GM21528 (cell line): ENCODE measurements around the gene DENND6B.
"Not testable (repeated sequence)": the region's sequence is repeated elsewhere in the genome, so short reads cannot be mapped to it uniquely, and the experiment has no call there.

Source experiments
- ATAC-seq: cut with Tn5 transposase; IDR thresholded peaks from one replicate; pipeline ENCODE4 v1.9.1; 2021; ENCODE audit warnings: mild to moderate bottlenecking, moderate library complexity; ENCODE audit not compliant: unreplicated experiment, low FRiP score

DENND6B gene

GRCh38 chr22:50339945-50340879 lies 13.4 kb upstream of the DENND6B start:
- ATAC-seq: no peak

DNA sequence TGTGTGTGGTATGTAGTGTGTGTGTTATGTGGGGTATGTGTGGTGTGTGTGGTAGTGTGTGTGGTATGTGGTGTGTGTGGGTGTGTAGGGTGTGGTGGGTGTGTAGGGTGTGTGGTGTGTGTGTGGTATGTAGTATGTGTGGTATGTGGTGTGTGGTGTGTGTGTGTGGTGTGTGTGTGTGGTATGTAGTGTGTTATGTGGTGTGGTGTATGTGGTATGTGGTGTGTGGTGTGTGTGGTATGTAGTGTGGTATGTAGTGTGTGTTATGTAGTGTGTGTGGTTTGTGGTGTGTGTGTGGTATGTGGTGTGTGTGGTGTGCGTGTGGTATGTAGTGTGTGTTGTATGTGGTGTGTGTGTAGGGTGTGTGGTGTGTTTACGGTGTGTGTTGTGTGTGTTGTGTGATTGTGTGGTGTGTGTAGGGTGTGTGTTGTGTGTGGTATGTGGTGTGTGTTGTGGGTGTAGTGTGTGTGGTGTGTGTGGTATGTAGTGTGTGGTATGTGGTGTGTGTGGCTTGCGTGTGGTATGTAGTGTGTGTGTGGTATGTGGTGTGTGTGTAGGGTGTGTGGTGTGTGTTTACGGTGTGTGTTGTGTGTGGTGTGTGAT lies 12.1 kb upstream of the DENND6B start:
- no peak for ATAC-seq

DNA sequence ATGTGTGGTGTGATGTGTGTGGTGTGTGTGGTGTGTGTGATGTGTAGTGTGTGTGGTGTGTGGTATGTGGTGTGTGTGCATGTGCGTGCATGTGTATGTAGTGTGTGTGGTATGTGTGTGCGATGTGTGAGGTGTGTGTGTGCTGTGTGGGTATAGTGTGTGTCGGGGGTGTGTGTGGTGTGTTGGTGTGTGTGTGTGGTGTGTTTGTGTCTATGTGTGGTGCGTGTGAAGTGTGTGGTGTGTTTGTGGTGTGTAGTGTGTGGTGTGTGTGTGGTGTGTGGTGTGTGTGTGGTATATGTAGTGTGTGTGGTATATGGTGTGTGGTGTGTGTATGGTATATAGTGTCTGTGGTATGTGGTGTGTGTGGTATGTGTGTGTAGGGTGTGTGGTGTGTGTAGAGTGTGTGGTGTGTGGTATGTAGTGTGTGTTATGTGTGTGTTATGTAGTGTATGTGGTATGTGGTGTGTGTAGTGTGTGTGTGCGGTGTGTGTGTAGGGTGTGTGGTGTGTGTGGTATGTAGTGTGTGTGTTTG lies 11.3 kb upstream of the DENND6B start:
- no peak for ATAC-seq

DNA sequence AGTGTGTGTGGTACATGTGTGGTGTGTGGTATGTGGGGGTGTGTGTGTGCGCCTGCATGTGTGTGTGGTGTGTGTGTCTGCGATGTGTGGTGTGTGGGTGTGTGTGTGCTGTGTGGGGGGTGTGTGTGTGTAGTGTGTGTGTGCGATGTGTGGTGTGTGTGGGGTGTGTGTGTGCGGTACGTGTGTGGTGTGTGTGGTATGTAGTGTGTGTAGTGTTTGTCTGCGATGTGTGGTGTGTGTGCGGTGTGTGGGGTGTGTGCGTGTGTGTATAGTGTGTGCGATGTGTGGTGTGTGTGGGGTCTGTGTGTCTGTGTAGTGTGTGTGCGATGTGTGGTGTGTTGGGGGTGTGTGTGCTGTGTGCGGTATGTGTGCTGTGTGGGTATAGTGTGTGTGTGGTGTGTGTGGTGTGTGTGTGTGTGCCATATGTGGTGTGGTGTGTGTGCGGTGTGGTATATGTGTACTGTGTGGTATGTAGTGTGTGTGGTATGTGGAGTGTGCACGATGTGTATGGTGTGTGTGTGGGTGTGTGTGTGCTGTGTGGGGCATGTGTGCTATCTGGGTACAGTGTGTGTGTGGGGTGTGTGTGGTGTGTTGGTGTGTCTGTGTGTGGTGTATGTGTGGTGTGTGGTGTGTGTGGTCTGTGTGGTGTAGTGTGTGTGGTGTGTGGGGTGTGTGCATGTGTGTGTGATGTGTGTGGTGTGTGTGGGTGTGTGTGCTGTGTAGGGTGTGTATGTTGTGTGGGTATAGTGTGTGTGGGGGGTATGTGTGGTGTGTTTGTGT lies 10.6 kb upstream of the DENND6B start:
- ATAC-seq: no peak

DNA sequence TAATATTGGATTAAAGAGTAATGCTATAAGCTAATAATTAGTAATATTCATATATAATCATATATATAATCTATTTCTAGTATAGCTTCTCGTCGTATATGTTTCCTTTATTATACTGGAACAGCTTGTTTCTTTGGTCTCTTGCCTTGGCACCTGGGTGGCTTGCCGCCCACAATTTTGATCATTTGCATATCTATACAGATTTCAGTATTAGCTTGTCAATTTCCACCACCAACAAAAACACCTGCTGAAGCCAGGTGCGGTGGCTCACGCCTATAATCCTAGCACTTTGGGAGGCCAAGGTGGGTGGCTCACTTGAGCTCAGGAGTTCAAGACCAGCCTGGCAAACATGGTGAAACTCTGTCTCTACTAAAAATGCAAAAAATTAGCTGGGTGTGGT lies 7.6 kb upstream of the DENND6B start:
- not testable (repeated sequence) for ATAC-seq

GRCh38 chr22:50329236-50329635 lies 2.4 kb upstream of the DENND6B start:
- ATAC-seq: no peak

- no peak for ATAC-seq
Measured at GRCh38 chr22:50327711-50328019, 853 bp upstream of the DENND6B start.

DNA sequence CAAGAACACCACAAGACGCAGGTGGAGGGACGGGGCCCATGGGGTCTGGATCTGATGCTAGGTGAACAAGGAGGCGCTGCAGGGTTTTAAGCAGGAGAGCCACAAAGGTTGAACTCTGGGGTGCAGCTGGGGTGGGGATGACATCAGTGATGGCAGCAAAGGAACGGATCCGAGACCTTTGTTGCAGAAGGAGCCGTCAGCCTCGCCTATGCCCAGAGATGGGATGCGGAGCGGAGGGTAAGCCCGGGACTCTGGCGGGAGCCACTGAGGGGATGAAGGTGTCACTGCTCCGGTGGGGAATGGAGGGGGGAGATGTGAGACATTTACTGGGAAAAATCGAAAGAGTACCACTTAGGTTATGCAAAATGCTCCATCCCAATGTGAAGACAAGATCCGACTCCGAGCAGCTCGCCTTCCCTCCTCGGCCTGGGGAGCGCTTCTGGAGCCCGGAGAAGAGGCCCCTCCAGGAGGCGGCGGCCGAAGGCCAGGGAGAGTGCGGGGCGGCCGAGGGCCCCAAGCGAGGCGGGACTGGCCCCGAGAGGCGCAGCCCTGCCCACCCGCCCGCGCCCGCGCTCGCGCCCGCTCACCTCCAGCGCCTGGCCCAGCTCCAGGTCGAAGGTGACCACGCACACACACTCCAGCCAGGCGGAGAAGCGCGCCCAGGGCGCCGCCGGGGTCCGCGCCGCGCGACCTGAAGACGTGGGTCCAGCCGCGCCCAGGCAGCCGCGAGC lies 422 bp downstream of the DENND6B start:
- no peak for ATAC-seq

DNA sequence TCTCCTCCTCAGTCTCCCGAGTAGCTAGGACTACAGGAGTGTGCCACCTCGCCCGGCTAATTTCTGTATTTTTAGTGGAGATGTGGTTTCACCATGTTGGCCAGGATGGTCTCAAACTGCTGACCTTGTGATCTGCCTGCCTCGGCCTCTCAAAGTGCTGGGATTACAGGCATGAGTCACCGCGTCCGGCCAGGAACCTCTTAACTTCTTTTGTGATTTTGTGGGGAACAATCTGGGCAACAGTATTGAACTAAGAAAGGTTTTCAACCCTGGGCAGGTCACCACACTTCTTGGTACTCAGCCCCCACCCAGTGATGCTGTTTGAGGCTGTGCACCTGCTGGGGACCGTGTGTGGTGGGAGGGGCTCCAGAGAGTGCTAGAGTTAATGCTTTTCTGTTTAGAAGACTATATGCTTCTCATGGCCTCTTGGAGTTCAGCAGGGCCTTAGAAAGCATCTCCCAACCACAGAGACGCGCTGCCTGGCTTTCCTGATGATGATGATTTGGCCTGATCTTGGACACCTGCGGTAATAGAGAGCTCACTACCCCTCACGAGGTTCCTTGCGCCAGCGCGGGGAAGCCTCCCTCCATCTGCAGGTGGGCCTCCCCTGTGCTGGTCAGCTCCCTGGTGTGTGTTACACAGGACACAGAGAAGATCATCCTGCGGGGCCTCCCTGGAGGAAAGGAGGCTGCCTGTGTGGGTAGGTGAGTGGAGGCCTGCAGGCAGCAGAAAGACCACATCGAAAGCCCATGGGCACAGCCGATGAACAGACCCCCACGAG lies 1.2 kb downstream of the DENND6B start:
- no peak for ATAC-seq

GRCh38 chr22:50323900-50324299 lies 2.9 kb downstream of the DENND6B start:
- ATAC-seq: no peak

DNA sequence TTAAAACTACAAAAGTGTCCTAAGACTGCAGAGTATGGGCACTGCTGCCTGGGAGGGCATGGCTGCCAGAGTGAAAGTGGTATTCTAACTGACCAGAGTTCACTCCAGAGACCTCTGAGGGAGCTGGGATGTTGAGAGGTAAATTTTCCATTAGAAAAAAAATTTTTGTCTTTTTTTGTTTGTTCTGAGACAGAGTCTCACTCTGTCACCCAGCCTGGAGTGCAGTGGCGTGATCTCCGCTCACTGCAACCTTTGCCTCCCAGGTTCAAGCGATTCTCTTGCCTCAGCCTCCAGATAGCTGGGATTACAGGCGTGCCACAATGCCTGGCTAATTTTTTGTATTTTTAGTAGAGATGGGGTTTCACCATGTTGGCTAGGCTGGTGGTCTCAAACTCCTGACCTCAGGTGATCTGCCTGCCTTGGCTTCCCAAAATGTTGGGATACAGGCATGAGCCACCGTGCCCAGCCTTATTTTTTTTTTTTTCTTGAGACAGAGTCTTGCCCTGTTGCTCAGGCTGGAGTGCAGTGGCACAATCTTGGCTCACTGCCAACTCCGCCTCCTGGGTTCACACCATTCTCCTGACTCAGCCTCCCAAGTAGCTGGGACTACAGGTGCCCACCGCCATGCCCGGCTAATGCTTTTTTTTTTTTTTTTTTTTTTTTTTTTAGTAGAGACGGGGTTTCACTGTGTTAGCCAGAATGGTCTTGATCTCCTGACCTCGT lies 4.3 kb downstream of the DENND6B start:
- ATAC-seq: not testable (repeated sequence)

DNA sequence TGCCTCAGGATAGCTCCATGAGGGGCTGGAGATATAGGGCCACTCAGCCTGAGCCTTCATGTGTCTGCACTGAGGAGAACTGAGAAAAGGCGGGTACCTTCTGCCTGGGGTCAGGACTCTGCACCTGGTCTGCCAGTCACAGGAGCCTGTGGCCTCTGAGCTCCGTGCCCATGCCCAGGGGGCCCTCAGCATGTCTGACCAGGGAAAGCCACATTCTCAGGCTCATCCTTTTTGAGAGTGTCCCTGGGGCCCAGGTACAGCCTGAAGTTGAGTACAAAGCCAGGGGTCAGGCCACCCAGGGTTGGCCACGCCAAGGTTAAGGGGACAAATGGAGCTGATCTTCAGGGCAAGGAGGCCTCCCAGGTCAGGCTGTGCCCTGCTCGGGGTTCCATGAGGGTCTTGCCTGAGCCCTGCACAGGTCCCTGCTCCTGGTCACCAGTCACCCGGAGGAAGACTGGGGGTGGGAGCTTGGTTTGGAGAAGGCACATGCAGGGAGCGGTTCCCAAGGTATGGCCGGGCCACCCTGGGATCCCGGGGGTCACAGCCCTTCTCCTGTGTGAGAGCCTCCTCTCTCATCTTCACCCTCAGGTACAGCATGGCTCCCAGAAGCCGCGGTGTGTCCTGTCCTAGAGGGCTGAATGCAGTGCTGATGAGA lies 6.0 kb downstream of the DENND6B start:
- ATAC-seq: no peak

DNA sequence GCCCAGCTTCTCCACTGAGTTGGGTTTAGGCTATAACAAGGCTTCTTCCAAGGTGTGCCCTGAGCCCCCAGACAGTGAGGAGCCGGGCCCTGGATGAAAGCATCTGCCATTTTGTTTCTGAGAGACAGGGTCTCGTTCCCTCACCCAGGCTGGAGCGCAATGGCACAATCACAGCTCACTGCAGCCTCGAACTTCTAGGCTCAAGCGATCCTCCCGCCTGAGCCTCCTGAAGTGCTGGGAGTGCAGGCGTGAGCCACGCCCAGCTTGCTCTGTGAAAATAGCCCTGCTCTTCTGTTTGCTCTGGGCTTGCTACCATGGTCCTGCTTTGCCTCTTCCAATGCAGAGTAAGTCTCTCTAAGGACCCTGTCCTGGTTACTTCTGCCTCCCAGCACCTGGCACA lies 6.7 kb downstream of the DENND6B start:
- ATAC-seq: no peak

GRCh38 chr22:50319503-50319951 lies 7.3 kb downstream of the DENND6B start:
- no peak for ATAC-seq

DNA sequence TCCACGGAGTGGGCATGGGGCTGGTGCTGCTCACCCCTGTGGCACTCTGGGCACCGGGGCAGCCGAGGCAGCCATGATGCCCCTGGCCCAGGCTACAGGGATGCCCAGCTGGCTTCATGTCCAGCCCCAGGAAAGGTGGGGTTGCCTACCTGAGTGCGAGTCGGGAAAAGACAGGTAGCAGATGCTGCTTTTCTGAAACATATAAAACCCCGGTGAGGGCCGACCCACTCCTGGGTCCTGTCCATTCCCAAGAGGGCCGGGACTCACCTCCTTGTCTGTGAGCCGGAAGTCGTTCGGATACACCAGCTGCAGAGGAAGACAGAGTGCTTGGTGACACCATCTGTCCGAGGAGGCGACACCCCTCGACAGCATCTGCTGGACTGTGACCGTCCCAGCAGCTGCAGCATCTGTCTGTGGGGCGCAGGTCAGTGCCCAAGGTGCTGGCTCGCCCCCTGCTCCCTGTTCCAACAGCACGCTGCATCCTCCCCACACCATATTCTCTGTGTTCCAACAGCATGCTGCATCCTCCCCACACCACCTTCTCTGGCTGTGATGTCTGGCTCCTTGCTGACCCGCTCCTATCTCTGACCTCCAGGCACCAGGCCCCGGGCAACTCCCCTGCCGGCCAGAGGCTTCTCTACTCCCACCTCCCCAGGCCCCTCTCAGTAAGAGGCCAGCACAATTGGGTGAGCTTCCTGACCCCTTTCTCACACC lies 8.0 kb downstream of the DENND6B start:
- ATAC-seq: no peak

DNA sequence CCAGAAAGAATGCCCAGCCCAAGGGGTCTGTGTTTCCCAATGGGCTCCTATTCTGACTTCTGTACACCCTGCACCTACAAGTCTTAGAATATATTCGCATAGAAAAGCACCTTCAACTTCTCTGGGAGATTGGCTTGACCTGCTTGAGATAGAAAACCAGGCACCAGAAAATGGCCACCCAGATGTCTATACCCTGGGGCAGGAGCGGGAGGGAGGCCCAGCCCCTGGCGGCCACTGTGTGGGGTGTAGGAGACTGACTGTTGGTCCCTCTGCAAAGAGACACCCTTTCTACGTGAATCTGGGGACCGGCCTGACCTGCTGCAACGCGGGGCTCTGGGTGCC lies 8.5 kb downstream of the DENND6B start:
- ATAC-seq: no peak

DNA sequence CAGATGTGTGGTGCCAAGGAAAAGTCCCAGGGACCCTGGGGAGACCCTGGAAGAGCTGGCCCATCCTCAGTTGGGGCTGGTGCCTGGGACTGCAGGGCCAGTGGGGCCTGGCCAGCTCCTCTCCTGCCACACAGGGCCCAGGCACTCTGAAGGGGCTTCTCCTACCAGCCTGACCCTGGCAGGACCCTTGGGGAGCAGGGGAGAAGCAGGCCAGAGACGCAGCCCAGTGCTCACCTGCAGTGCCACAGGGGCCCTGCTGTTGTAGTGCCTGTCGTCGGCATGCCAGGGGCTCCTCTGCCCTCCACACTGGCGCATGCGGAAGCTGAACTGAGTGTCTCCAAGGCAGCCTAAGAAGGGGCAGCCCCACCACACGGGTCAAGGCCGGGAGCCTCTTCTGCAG lies 9.1 kb downstream of the DENND6B start:
- no peak for ATAC-seq

GRCh38 chr22:50317178-50317577 lies 9.6 kb downstream of the DENND6B start:
- no peak for ATAC-seq
